ENCODE measurements around the gene TPM4. TPM values are rescaled to one million over a fixed set of nuclear protein-coding genes. Genes with fewer than 3 reads are reported as not detected.
"Not testable (repeated sequence)": the region's sequence is repeated elsewhere in the genome, so short reads cannot be mapped to it uniquely, and the experiment has no call there.

TPM4 gene
- total RNA-seq, 1 experiment from 2014 or later = 332 TPM

DNA sequence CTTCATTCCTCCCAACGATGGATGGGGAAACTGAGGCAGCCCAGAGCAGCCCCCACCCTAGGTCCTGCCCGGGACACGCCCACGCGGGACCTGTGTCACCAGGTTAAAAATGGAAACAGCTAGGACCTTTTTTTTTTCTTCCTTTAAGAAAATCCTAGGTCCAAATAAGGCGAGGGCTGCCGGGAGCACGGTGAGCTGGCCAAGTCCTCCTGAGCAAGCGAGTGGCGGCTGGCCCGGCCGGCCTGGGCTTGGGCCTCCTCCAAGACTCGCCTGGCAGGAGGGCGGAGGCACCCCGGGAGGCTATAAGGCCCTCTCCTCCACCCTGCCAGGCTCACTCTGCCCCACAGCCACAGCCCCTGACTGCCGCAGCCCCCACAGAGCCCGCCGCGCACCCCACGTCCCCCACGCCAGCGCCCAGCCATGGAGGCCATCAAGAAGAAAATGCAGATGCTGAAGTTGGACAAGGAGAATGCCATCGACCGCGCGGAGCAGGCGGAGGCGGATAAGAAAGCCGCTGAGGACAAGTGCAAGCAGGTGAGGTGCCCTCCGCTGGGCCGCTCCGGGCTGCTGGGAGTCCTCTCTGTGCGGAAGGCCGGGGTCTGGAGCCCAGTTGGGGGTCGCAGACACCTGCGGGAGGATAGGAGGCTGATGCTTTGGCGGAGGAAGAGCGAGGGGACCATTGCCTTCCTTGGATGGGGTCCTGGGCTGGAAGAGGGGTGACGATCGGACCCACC lies 8.9 kb upstream of the TPM4 start:
- DNase-seq (ENCODE audit: low read depth) = no peak
- in situ Hi-C loops (cut with HindIII; ENCODE audit: low pct_unique_long_range_greater_than_20kb, low sequenced_read_pairs) = no loop called here

DNA sequence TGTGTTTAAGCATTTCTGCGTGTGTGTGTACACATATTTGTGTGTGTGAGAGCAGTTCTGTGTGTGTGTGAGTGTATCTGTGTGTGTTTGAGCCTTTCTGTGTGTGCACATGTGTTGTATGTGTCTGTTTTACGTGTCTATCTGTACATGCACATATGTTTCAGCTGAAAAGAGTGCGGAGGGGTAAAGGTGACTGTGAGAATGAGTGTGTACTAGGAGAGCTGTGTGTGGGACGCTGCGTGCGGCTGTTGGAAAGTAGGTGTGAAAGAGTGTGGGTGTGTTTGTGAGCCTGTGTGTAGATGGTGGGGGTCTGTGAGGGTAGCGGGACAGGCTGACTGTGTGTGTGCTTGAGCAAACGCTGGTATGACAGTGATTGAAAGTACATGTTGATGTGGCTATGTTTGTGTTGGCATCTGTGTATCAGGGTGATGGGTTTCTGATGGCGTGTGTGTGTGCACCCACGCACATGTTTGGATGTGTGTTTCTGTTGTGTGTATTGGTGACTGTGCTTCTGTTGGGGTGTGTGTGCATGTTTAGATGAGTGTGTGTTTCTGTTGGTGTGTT lies 7.5 kb upstream of the TPM4 start:
- in situ Hi-C loops (cut with HindIII; ENCODE audit: low pct_unique_long_range_greater_than_20kb, low sequenced_read_pairs) = no loop called here
- no peak for DNase-seq (ENCODE audit: low read depth)

- DNase-seq (ENCODE audit: low read depth) = no peak
- in situ Hi-C loops (cut with HindIII; ENCODE audit: low pct_unique_long_range_greater_than_20kb, low sequenced_read_pairs) = no loop called here
Measured at GRCh38 chr19:16069813-16070365, 6.4 kb upstream of the TPM4 start.

DNA sequence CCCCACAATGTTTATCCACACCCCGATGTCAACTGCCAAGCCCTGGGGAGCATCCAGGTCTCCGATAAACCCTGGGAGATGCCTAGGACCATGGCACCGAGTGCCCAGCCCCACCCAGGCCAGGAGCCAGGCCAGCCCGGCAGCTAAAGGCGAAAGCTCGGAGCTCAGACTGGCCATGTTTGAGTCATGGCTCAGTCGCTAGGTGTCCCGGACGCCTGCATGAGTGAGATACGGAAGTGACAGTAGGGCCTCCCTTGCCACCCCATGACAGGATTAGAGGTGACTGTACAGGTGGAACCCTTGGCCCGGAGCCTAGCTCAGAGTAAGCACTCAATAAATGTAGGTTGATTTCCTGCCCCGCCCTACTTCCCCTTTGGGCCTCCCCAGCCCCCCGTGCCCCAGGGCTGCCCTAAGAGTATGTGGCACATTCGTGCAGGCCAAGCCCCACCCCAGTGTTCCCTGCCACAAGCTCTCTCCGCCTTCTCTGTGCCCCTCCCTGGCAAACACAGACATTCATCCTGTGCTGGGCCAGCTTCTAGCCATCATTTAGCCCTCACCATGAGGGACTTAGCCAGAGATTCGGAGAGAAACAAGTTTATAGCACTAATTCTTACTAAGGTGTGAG lies 5.8 kb upstream of the TPM4 start:
- in situ Hi-C loops (cut with HindIII; ENCODE audit: low pct_unique_long_range_greater_than_20kb, low sequenced_read_pairs) = no loop called here
- peak; percentile 46 for DNase-seq (ENCODE audit: low read depth)

GRCh38 chr19:16071072-16071691 lies 5.1 kb upstream of the TPM4 start:
- in situ Hi-C loops (cut with HindIII; ENCODE audit: low pct_unique_long_range_greater_than_20kb, low sequenced_read_pairs) = no loop called here
- no peak for DNase-seq (ENCODE audit: low read depth)

DNA sequence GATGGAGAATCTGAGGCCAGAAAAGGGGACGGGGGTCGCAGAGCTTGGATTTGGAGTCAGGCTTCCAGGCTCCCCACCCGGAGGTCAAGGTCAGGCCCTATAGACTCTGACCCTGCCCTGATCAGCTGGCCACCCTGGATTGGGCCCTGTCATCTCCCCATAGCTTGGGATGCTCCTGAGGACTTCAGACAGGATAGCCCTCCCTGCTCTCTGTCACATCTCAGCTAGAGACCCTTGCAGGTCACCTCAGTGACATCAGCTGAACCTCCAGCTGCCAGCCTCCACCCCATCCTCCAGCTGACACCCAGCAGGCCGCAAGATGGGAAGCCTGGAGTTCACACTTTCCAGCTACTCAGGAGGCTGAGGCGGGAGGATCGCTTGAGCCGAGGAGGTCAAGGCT lies 2.8 kb upstream of the TPM4 start:
- no peak for DNase-seq (ENCODE audit: low read depth)
- in situ Hi-C loops (cut with HindIII; ENCODE audit: low pct_unique_long_range_greater_than_20kb, low sequenced_read_pairs) = no loop called here

- in situ Hi-C loops (cut with HindIII; ENCODE audit: low pct_unique_long_range_greater_than_20kb, low sequenced_read_pairs) = no loop called here
- no peak for DNase-seq (ENCODE audit: low read depth)
Measured at GRCh38 chr19:16073988-16074387, 2.3 kb upstream of the TPM4 start.

GRCh38 chr19:16074488-16075365 lies 1.6 kb upstream of the TPM4 start:
- DNase-seq (ENCODE audit: low read depth) = no peak
- in situ Hi-C loops (cut with HindIII; ENCODE audit: low pct_unique_long_range_greater_than_20kb, low sequenced_read_pairs) = no loop called here

GRCh38 chr19:16075430-16076153 lies 703 bp upstream of the TPM4 start:
- in situ Hi-C loops (cut with HindIII; ENCODE audit: low pct_unique_long_range_greater_than_20kb, low sequenced_read_pairs) = no loop called here
- no peak for DNase-seq (ENCODE audit: low read depth)

- in situ Hi-C loops (cut with HindIII; ENCODE audit: low pct_unique_long_range_greater_than_20kb, low sequenced_read_pairs) = no loop called here
- DNase-seq (ENCODE audit: low read depth) = no peak
Measured at GRCh38 chr19:16076958-16077611, 790 bp downstream of the TPM4 start.

DNA sequence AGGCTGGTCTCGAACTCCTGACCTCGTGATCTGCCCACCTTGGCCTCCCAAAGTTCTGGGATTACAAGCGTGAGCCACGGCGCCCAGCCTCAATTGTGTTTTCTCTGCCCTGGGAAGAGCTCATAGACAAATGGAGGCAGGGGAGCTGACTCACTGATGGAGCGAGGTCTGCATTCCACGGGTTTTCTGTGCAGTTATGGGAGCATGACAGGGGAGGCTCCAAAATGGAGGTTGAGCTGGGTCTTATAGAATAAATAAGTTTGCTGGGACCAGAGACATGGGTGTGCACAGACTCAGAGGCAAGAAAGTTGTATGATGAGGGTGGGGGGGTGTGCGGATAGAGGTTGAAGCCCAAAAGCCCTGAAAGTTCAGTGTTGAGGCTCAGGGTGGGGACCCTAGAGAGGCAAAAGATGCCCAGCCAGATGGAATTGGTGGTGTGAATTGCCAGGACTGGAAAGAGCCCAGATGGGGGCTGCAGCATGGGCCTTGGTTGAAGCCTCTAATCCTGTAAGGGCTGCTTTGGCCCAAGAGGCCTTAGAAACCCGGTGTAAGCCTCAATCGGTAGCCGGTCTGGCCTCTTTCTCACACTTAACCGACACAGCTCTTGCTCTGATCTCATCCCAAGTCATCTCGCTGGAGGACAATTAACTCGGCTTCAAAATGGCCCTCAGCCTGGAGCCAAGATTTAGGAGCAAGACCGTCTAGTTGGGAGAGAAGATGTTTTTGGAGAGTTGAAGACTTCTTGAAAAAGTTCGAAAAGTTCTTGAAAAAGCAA lies 1.9 kb downstream of the TPM4 start:
- in situ Hi-C loops (cut with HindIII; ENCODE audit: low pct_unique_long_range_greater_than_20kb, low sequenced_read_pairs) = no loop called here
- no peak for DNase-seq (ENCODE audit: low read depth)

DNA sequence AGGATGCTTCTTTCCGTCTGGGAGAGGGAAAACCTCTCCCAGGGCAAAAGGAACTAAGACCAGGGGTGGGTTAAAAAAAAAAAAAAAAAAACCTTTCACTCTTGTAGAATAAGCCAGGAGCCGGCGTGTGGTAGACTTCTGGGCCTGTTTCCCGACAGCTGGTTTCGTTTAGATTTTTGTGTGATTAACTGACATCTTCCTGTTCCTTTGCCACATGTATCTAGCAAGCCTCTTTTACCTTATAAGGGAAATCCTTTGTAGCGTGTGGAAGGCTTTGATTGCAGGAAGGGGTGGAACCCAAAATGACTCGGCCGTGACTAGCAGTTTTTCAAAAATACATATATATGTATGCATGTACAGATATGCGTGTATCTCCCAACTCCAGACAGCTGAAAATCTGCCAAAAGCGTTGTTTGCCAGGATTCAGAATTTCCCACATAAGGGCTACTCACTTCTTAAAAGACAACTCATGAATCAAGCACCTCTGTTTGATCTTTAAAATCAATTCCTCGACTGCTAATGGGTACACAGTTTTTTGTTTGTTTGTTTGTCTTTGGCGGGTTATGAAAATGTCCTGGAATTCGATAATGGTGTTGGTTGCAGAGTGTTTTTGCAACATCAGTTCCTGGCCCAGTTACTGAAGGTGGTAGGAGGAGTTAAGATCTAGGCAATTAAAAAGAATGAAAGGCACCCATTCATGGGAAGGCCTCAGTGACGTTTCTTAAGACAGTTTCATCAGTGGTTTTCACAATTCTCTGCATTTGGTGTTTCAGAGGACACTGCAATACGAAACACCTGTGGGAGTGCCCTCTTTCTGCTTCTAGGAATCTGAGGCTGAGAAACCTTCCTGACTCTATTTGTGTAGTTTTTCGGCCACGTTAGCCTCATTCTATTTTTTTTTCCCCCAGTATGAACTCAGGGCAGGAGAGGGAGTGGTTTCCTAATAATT lies 2.7 kb downstream of the TPM4 start:
- DNase-seq (ENCODE audit: low read depth) = peak; percentile 90
- in situ Hi-C loops (cut with HindIII; ENCODE audit: low pct_unique_long_range_greater_than_20kb, low sequenced_read_pairs) = no loop called here

DNA sequence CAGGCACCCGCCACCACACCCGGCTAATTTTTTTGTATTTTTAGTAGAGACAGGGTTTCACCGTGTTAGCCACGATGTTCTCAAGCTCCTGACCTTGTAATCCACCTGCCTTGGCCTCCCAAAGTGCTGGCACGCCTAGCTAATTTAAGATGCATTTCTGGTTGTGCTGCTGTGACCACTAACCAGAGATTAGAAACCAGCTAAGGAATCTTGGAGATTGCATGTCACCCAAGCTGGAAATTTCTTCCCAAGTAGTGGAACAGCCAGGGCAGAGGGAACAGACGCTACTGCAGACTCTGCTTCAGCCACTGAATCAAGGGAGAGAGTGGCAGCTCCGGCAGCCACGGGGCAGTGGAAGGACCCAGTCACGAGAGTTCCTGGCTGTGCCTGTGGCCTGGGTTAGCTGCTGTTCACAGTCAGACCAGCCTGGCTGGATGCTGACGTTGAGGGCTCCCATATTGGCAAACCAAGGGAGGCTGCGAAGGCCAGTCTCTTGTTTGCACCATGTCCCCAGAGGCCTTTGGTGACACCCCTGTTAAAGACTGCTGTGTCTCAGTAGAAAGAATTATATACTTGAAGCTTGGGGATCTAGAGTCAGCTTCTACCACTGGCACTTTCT lies 7.9 kb downstream of the TPM4 start:
- in situ Hi-C loops (cut with HindIII; ENCODE audit: low pct_unique_long_range_greater_than_20kb, low sequenced_read_pairs) = no loop called here
- DNase-seq (ENCODE audit: low read depth) = no peak

GRCh38 chr19:16085115-16085514 lies 8.8 kb downstream of the TPM4 start:
- in situ Hi-C loops (cut with HindIII; ENCODE audit: low pct_unique_long_range_greater_than_20kb, low sequenced_read_pairs) = no loop called here
- peak; percentile 59 for DNase-seq (ENCODE audit: low read depth)

GRCh38 chr19:16087404-16087803 lies 11.1 kb downstream of the TPM4 start:
- in situ Hi-C loops (cut with HindIII; ENCODE audit: low pct_unique_long_range_greater_than_20kb, low sequenced_read_pairs); DNase-seq (ENCODE audit: low read depth): not testable (repeated sequence)

Measured in Caki2 (cell line).